Activated B cell treated with CpG ODN at 0.5 μM for 24 hours (primary cell): Measurements from ENCODE around the gene PGM5. TPM values are rescaled to one million over a fixed set of nuclear protein-coding genes. Genes with fewer than 3 reads are reported as not detected.

Source experiments
- ATAC-seq: fragments of 200-7000 bp; cut with Tn5 transposase; one replicate; pipeline ENCODE4 v1.10.0; 2021; ENCODE audit warnings: low read depth, mild to moderate bottlenecking, moderate library complexity
- CTCF ChIA-PET: fragments of 350-600 bp; sonication (Branson Sonifier 250); formaldehyde crosslinking; loops from one replicate; lab custom pipeline; 2021; ENCODE audit warnings: antibody characterized with exemption; lab: Charles Lee
- POLR2A ChIA-PET: fragments of 350-600 bp; sonication (Branson Sonifier 250); formaldehyde crosslinking; loops from one replicate; lab custom pipeline; 2021; ENCODE audit warnings: antibody characterized with exemption; lab: Charles Lee
- DNase-seq: peaks from one replicate; pipeline ENCODE4 v3.0.0; 2022
- H3K27ac Mint-ChIP-seq: one replicate; pipeline ENCODE4 v1.8.0; 2020; ENCODE audit warnings: mixed read lengths
- H3K27me3 Mint-ChIP-seq: one replicate; pipeline ENCODE4 v1.8.0; 2021; ENCODE audit warnings: mixed read lengths
- H3K36me3 Mint-ChIP-seq: one replicate; pipeline ENCODE4 v1.8.0; 2021; ENCODE audit warnings: low read depth, mixed read lengths
- H3K4me1 Mint-ChIP-seq: one replicate; pipeline ENCODE4 v1.8.0; 2021; ENCODE audit warnings: mixed read lengths
- H3K4me3 Mint-ChIP-seq: one replicate; pipeline ENCODE4 v1.8.0; 2020; ENCODE audit warnings: mild to moderate bottlenecking, mixed read lengths
- H3K9me3 Mint-ChIP-seq: one replicate; pipeline ENCODE4 v1.8.0; 2020; ENCODE audit warnings: mixed read lengths
- intact Hi-C: fragments of 100-400 bp; cut with micrococcal nuclease; formaldehyde crosslinking; loops from one replicate; pipeline ENCODE4 v1.15.1; 2024
- total RNA-seq: library from RNA; stranded (reverse); gene quantifications from 2 replicates; pipeline ENCODE4 v1.2.3, GENCODE V29; 2022
- TF ChIP-seq, protein P1 (sequence below): fragments of 200-600 bp; IDR thresholded peaks from one replicate; pipeline ENCODE4 v1.8.0; 2022; ENCODE audit warnings: antibody characterized with exemption, mild to moderate bottlenecking

PGM5 gene
- total RNA-seq, 1 donor from 2014 or later, result not detected

DNA sequence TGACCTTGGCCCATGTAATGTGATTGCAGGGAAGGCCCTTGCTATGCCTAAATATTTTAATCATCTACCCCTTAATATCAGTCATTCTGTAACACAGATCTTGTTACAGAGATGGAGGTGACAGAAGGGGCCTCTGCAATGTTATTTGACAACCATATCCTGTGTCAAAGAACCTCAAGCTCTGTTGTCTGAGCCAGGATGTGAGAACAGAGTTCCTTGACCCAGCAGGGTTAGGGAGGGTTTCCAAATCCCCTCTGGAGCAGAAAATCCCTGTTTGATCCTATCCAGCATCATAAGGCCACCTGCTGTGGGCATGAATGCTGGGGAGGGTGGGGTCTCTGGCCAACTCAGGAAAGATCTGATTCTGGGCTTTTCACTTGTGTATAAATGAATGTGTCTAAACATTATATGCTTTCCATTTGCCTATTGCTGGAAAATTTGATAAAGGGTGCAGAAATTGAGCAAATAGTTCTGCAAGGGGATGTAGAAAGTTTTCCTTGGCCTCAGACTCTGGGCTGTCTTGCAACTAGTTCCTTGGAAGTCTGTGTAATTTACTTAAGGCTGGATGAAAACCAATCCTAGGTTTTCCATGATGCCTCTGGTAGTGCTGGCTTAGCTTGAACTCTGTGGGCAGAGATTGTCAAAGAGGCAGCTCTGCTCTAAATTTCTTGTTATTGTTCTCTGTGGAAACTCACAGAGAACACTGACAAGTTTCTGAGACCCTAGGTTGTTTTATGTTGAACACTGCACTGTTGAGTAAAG, 71.0 kb downstream of the PGM5 start:
- H3K4me3 Mint-ChIP-seq, result no peak overlapping the region
- H3K27me3 Mint-ChIP-seq, result peaks cover 7% of the 10 kb centered on the region
- no peaks in the 10 kb centered on the region for H3K4me1 Mint-ChIP-seq
- POLR2A ChIA-PET, result no interaction called here
- no peak for ATAC-seq
- TF ChIP-seq, protein P1, sequence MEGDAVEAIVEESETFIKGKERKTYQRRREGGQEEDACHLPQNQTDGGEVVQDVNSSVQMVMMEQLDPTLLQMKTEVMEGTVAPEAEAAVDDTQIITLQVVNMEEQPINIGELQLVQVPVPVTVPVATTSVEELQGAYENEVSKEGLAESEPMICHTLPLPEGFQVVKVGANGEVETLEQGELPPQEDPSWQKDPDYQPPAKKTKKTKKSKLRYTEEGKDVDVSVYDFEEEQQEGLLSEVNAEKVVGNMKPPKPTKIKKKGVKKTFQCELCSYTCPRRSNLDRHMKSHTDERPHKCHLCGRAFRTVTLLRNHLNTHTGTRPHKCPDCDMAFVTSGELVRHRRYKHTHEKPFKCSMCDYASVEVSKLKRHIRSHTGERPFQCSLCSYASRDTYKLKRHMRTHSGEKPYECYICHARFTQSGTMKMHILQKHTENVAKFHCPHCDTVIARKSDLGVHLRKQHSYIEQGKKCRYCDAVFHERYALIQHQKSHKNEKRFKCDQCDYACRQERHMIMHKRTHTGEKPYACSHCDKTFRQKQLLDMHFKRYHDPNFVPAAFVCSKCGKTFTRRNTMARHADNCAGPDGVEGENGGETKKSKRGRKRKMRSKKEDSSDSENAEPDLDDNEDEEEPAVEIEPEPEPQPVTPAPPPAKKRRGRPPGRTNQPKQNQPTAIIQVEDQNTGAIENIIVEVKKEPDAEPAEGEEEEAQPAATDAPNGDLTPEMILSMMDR, result no peak
- intact Hi-C loops, result no loop called here
- H3K9me3 Mint-ChIP-seq, result peaks cover 5% of the 10 kb centered on the region
- CTCF ChIA-PET, result interaction anchor here (1.4 kb wide), 1 partner anchor 10 kb away, joined by 3 read pairs; no protein-coding TSS in a partner anchor
- H3K27ac Mint-ChIP-seq, result no peak overlapping the region
- DNase-seq, result no peak
- H3K36me3 Mint-ChIP-seq, result no peaks in the 10 kb centered on the region

DNA sequence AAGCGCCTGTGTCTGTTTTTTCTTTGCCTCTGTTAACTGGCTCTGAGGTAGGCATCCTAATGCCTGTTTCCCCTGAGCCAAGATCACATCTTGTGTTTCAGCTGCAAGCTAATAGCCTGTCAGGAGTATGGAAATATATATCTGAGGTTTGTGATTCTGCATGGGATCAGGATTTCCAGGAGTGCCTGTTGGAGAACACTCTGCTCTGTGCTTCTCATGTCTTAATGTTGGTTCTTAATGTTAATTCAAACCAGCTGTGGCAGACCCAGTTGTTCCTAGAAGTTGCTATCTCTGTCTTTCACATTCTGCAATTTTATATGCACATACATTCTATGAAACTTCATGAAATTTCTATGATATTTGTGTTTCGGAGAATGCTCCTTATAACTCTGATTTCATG, 72.1 kb downstream of the PGM5 start:
- ChIA-PET POLR2A (no interaction called here), CTCF (interaction anchor here (1.4 kb wide), 1 partner anchor 11 kb away, joined by 3 read pairs; no protein-coding TSS in a partner anchor)
- TF ChIP-seq, protein P1, result no peak
- Mint-ChIP-seq H3K4me3 (no peak overlapping the region), H3K27me3 (peaks cover 7% of the 10 kb centered on the region), H3K9me3 (no peaks in the 10 kb centered on the region), H3K4me1 (no peaks in the 10 kb centered on the region), H3K36me3 (no peaks in the 10 kb centered on the region), H3K27ac (no peak overlapping the region)
- ATAC-seq, result no peak
- intact Hi-C loops, result no loop called here
- no peak for DNase-seq

DNA sequence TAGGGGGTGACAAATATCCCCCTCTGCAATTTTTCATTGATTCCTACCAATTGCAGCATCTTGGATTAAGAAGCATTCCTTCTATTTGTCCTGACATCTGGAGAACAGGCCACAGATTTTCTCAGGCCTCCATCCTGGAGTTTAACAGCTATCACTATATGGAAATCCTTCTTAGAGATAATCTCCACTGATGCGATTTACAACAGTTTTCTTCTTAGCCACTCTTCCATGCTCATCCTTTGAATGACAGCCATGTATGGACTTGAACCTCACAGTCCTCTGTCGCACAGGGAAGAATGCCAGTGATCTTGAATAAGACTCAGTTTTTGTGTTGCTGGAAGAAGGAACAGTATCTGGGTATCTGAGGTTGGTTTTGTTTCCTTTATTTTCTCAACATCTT, 73.2 kb downstream of the PGM5 start:
- H3K4me3 Mint-ChIP-seq, result no peak overlapping the region
- no peak for ATAC-seq
- intact Hi-C loops, result no loop called here
- H3K4me1 Mint-ChIP-seq, result no peaks in the 10 kb centered on the region
- H3K36me3 Mint-ChIP-seq, result no peaks in the 10 kb centered on the region
- no peak for DNase-seq
- peaks cover 3% of the 10 kb centered on the region for H3K27me3 Mint-ChIP-seq
- TF ChIP-seq, protein P1, result no peak
- POLR2A ChIA-PET, result no interaction called here
- CTCF ChIA-PET, result no interaction called here
- H3K9me3 Mint-ChIP-seq, result no peaks in the 10 kb centered on the region
- H3K27ac Mint-ChIP-seq, result no peak overlapping the region

DNA sequence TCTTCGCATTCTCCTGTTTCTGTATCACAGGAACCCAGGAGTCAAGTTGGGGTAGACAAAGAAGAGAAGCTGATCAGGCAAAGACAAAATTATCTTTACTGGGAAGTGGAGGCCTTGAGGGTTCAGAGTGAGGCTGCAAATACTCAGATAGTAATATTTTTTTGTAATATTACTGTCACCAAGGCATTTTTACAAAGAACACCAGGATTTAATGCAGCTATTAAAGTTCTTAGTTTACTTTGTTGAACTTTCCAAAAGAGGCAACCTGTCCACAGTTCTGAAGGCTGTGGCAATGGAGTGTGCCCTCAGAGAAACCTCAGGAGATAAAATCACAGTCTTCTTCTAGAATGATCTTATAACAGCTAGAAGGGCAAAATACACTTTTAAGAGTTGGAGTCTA, 74.9 kb downstream of the PGM5 start:
- H3K4me3 Mint-ChIP-seq, result no peak overlapping the region
- CTCF ChIA-PET, result no interaction called here
- TF ChIP-seq, protein P1, result no peak
- H3K27me3 Mint-ChIP-seq, result no peaks in the 10 kb centered on the region
- POLR2A ChIA-PET, result no interaction called here
- ATAC-seq, result no peak
- no peaks in the 10 kb centered on the region for H3K4me1 Mint-ChIP-seq
- H3K9me3 Mint-ChIP-seq, result no peaks in the 10 kb centered on the region
- H3K36me3 Mint-ChIP-seq, result no peaks in the 10 kb centered on the region
- no peak for DNase-seq
- H3K27ac Mint-ChIP-seq, result no peak overlapping the region
- intact Hi-C loops, result no loop called here

DNA sequence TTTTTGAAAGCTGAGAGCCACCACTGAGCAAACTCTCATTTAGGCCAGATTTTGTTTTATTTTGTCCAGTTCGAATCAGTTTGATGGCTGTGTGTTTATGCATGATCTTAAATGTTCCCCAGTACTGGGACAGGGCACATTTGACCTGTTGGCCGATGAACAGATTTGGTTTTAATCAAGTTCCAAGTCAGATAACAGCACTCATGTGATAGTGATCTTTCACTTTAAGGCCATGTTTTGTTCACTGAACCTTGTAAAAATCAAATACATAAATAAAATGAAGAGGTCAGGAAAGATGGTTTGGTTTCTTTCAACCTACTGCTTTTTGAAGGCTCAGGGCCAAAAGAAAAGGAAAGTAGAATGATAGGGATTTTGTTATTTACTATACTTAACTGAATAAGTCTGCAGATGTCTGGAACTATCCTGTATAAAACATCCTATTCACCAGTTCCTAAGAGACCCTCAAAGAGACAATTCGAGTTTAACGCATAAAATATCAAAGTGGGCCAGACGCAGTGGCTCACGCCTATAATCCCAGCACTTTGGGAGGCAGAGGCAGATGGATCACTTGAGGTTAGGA, 77.2 kb downstream of the PGM5 start:
- Mint-ChIP-seq H3K36me3 (no peaks in the 10 kb centered on the region), H3K9me3 (no peaks in the 10 kb centered on the region), H3K27me3 (peaks cover 11% of the 10 kb centered on the region), H3K27ac (no peak overlapping the region), H3K4me3 (no peak overlapping the region), H3K4me1 (no peaks in the 10 kb centered on the region)
- TF ChIP-seq, protein P1, result no peak
- intact Hi-C loops, result no loop called here
- no peak for DNase-seq
- no peak for ATAC-seq
- CTCF ChIA-PET, result no interaction called here
- POLR2A ChIA-PET, result no interaction called here
